ENCODE results near the gene AMY2A.
"Not testable (repeated sequence)": the region's sequence is repeated elsewhere in the genome, so short reads cannot be mapped to it uniquely, and the experiment has no call there.

Gene AMY2A

GRCh38 chr1:103616994-103617477 lies at the start of gene AMY2A:
TSS of gene AMY2A (plus strand) at chr1:103617427. CDS start at chr1:103617441, 14 bp downstream.
- not testable (repeated sequence) for DNase-seq (ENCODE audit: low read depth)

GRCh38 chr1:103569493-103569892 lies 47.7 kb upstream of the AMY2A start:
- DNase-seq (ENCODE audit: low read depth): no peak

GRCh38 chr1:103571289-103571688 lies 45.9 kb upstream of the AMY2A start, which contains the start of gene AMY2B:
TSS of gene AMY2B (plus strand) at chr1:103571589. CDS start at chr1:103571603, 14 bp downstream.
- DNase-seq (ENCODE audit: low read depth): not testable (repeated sequence)

DNA sequence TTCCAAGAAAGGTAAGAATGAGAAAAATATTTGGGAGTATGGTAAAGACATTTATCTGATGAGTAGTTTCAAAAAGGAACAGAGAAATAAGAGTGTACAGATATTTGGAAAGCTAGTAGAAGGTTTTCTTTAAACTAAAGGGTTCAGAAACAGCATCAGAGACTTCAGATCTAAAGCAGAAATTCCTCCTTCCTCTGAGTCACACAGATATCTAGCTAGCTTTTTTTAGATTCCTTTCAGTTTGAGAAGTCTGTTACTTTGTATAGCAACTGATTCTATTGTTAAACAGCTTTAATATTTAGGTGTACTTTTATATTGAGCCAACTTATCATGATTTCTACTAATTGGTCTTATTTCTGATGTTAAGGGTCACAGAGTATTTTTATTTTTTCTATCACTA lies 41.2 kb upstream of the AMY2A start:
- no peak for DNase-seq (ENCODE audit: low read depth)

DNA sequence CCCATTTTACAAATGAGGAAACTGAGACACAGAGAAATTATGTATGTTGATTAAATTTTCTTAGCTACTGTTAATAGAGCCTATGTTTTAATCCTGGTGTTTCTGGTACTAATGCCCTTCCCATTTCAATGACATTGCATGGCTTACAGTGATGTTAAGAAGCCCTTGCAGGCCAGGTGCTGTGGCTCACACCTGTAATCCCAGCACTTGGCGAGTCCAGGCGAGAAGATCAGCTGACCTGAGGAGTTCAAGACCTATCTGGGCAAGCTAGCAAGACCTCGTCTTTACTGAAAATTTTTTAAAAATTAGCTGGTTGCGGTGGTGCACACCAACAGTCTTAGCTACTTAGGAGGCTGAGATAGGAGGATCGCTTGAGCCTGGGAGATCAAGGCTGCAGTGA lies 40.4 kb upstream of the AMY2A start:
- DNase-seq (ENCODE audit: low read depth): not testable (repeated sequence)

- DNase-seq (ENCODE audit: low read depth): no peak
These were observed 34.8 kb upstream of the AMY2A start for GRCh38 chr1:103582464-103582863.

GRCh38 chr1:103583887-103584286 lies 33.3 kb upstream of the AMY2A start:
- no peak for DNase-seq (ENCODE audit: low read depth)

DNA sequence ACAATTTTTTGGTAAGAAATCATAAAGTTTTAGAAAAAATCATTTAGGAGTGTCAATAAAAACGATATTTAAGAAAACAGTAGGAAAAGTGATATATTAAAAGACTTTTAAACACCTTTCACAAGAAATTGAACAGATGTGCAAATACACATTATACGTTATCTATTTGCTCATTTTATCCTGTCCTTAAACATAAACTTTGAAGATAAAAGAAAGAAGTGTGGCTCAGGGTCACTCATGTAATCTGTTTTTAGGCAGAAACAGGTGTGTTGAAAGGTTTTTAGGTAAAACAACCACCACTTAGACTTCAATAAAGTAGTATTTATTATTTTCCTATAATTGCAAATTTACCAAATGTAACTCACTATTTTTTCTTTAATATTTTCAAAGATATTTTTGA lies 32.7 kb upstream of the AMY2A start:
- DNase-seq (ENCODE audit: low read depth): no peak

GRCh38 chr1:103602740-103603139 lies 14.5 kb upstream of the AMY2A start:
- DNase-seq (ENCODE audit: low read depth): not testable (repeated sequence)

- DNase-seq (ENCODE audit: low read depth): no peak
These were observed 865 bp upstream of the AMY2A start for GRCh38 chr1:103616362-103616761.

- not testable (repeated sequence) for DNase-seq (ENCODE audit: low read depth)
These were observed 10.2 kb downstream of the AMY2A start for GRCh38 chr1:103627436-103627835.

GRCh38 chr1:103641194-103641593 lies 24.0 kb downstream of the AMY2A start:
- DNase-seq (ENCODE audit: low read depth): not testable (repeated sequence)

DNA sequence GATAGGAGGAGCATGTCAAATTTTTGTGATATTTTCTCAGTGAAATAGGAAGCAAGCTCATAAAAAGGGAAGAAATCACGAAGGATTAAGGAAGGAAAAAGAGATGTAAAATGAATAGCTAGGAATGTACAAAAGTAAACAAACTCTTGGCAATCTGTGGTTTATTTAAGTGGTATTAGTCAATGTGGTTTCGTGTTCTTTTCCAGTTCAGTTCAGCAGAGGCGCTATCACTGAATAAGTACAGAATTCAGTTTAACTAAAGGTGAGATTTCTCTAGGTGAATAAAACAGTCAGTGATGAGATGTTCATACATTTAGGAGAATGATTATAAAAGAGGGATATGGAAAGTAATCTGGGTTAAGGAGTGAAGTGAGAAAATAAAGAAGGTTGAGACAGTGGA lies 26.7 kb downstream of the AMY2A start:
- DNase-seq (ENCODE audit: low read depth): not testable (repeated sequence)

DNA sequence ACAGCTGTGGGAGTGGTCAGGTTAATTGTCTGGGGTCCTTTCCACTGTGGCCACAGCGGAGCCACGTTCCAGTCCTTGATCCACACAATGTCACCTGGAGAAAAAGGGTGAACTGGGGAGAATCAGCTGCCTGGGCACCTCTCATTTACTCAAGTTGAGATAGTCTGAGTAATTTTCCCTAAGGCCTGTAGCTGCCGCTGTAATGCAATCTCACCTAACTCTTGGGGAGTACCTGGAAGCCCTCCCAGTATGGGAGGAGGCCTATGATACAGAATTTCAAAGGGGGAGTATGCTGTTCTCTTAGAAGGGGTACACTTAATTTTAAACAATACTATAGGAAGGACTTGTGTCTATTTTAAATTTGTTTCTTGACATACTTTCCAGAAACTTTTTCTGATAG lies 33.1 kb downstream of the AMY2A start:
- not testable (repeated sequence) for DNase-seq (ENCODE audit: low read depth)

DNA sequence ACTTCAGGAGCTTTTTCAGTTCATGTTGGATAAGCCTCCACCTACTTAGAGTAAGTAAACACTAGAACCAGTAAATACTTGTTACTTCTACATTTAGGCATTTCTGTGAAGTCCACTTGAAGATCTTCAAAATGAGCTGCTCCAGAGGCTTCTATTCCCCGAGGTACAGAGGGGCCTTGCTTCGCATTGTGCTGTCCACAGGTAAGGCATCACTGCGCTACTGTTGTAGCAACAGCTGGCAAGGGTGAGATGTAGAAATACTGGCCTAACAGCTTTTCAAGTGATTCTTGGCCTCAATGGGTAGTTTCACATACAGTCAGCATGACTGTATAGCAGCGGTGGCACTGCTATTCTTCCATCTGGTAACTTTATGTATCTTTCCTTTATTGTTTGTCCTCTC lies 33.7 kb downstream of the AMY2A start:
- not testable (repeated sequence) for DNase-seq (ENCODE audit: low read depth)

DNA sequence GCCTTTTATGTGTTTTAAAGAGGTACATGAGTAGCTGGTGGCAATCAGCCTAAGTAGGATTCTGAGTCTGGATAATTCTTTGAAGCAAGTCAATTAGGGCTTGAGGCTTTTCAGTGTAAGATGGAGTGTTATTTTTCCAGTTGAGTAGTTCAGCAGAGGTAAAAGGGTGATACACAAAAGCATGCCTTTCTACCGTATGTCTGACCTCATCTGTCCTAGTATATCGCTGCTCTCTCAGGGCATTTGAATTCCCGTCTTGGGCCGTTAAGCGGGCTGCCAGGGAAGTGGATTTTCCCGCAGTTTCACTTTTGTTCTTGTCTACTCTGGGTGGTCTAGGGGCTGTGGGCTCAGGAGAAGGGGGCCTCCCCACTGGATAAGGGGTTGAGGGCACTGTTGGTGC lies 36.9 kb downstream of the AMY2A start:
- not testable (repeated sequence) for DNase-seq (ENCODE audit: low read depth)

DNA sequence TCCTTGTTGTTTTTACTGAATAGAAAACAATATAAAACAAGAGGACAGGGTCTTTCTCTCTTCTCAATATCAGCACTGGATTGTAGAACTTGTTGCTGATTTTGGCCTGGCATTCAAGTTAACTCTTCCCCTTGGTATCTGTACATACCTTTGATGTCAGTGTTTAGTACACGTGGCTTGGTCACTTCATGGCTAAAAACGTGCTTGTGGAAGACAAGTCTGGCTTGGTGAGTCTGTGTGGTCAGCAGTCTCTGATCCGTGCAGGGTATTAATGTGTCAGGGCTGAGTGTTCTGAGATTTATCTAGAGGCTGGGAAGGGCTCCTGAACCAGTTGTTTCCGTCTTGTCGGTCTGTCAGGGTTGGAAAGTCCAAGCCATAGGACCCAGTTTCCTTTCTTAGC lies 38.2 kb downstream of the AMY2A start, which contains the start of gene AMY1A:
Gene AMY1A (plus strand): TSS at position 301 of the 400 bp plus-strand sequence. CDS start 571 bp downstream, outside the sequence.
- not testable (repeated sequence) for DNase-seq (ENCODE audit: low read depth)

Measured in EH (cell line).